Mesendoderm (in vitro differentiated cells): ENCODE measurements around the gene UBE2I.

Experiments used
- DNase-seq: peaks from one replicate; pipeline ENCODE4 v3.0.0; 2013
- H2AK5ac ChIP-seq: 2 replicates; pipeline ENCODE4 v1.6.1; 2013; ENCODE audit warnings: low read length, inconsistent platforms
- H2BK120ac ChIP-seq: 2 replicates; pipeline ENCODE4 v1.6.1; 2013; ENCODE audit warnings: low read depth, mild to moderate bottlenecking, low read length, moderate library complexity, mixed read lengths
- H2BK15ac ChIP-seq: replicated peaks from 2 replicates; pipeline ENCODE4 v1.6.1; 2013; ENCODE audit warnings: low read depth, mild to moderate bottlenecking, moderate library complexity
- H2BK5ac ChIP-seq: 2 replicates; pipeline ENCODE4 v1.6.1; 2013; ENCODE audit warnings: low read length, inconsistent platforms
- H3K18ac ChIP-seq: 2 replicates; pipeline ENCODE4 v1.6.1; 2013; ENCODE audit warnings: mild to moderate bottlenecking, low read length, mixed read lengths
- H3K23ac ChIP-seq: one replicate; pipeline ENCODE4 v1.6.1; 2013; ENCODE audit warnings: low read length
- H3K27ac ChIP-seq: 2 replicates; pipeline ENCODE4 v1.5.1; 2013; ENCODE audit warnings: low read depth, mild to moderate bottlenecking, inconsistent platforms, low read length, moderate library complexity
- H3K27me3 ChIP-seq: 2 replicates; pipeline ENCODE4 v1.6.1; 2013; ENCODE audit warnings: low read length, control low read depth, mild to moderate bottlenecking, inconsistent platforms; ENCODE audit not compliant: insufficient read depth, poor library complexity
- H3K36me3 ChIP-seq: 2 replicates; pipeline ENCODE4 v1.6.1; 2013; ENCODE audit warnings: low read length, inconsistent platforms; ENCODE audit not compliant: control insufficient read depth, insufficient read depth
- H3K4ac ChIP-seq: one replicate; pipeline ENCODE4 v1.6.1; 2013; ENCODE audit warnings: low read depth, mild to moderate bottlenecking, low read length, moderate library complexity
- H3K4me1 ChIP-seq: 2 replicates; pipeline ENCODE4 v1.6.1; 2013; ENCODE audit warnings: low read depth, low read length, inconsistent platforms; ENCODE audit not compliant: control insufficient read depth
- H3K4me2 ChIP-seq: 2 replicates; pipeline ENCODE4 v1.6.1; 2013; ENCODE audit warnings: low read length
- H3K4me3 ChIP-seq: 2 replicates; pipeline ENCODE4 v1.5.1; 2013; ENCODE audit warnings: mild to moderate bottlenecking, low read length
- H3K56ac ChIP-seq: one replicate; pipeline ENCODE4 v1.6.1; 2013; ENCODE audit warnings: low read length
- H3K79me1 ChIP-seq: 2 replicates; pipeline ENCODE4 v1.6.1; 2013; ENCODE audit warnings: low read length, inconsistent platforms
- H3K79me2 ChIP-seq: 2 replicates; pipeline ENCODE4 v1.6.1; 2013; ENCODE audit warnings: mild to moderate bottlenecking, low read length; ENCODE audit not compliant: control insufficient read depth, insufficient read depth
- H3K9ac ChIP-seq: 2 replicates; pipeline ENCODE4 v1.6.1; 2013; ENCODE audit warnings: low read length, inconsistent platforms
- H4K5ac ChIP-seq: one replicate; pipeline ENCODE4 v1.6.1; 2013; ENCODE audit warnings: low read length
- H4K8ac ChIP-seq: one replicate; pipeline ENCODE4 v1.6.1; 2013; ENCODE audit warnings: low read depth, mild to moderate bottlenecking, control low read depth, low read length, moderate library complexity
- WGBS: extraction: QIAGEN DNeasy Blood & Tissue Kit; methylation state at CpG from one replicate; pipeline ENCODE4 v1.1.7; 2013; ENCODE audit warnings: low lambda C conversion rate, missing lambda C conversion rate; ENCODE audit not compliant: insufficient coverage; ENCODE audit errors: extremely low coverage; 5-methylcytosine and 5-hydroxymethylcytosine counted together

UBE2I gene

DNA sequence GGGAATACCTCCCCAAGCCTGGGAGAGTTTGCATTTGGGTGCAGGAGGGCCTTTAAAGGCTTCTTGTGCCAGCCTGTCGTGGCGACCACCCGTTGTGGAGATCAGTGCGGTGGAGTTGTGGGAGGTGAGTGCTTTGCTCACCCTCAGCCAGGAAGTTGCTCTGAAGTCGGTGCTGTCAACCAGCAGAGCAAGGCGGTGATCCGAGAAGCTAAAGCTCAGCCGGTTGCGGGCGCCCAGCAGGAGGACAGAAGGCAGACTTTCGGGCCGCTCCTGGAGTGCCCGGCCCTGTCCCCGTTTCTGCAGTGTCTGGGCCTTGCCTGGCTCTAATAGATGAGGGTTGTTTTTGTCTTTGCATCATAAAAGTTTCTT lies 1.4 kb downstream of the UBE2I start:
- Histone ChIP-seq H4K5ac (no peak overlapping the region), H3K4me3 (peak overlapping the region; percentile 90), H3K4ac (no peak overlapping the region), H3K23ac (no peak overlapping the region), H3K9ac (peak overlapping the region; percentile 79), H2AK5ac (no peak overlapping the region), H3K27ac (no peak overlapping the region), H3K79me2 (peaks cover 56% of the 10 kb centered on the region), H3K36me3 (peaks cover 6% of the 10 kb centered on the region), H3K79me1 (peaks cover 6% of the 10 kb centered on the region), H3K18ac (no peak overlapping the region), H3K27me3 (no peaks in the 10 kb centered on the region), H3K4me1 (peaks cover 6% of the 10 kb centered on the region), H3K56ac (peak overlapping the region; percentile 94), H4K8ac (no peak overlapping the region), H3K4me2 (peak overlapping the region; percentile 98), H2BK15ac (no peak overlapping the region), H2BK120ac (no peak overlapping the region), H2BK5ac (no peak overlapping the region)
- WGBS: no CpG with 5 or more reads among the region's 14 CpGs
- no peak for DNase-seq

DNA sequence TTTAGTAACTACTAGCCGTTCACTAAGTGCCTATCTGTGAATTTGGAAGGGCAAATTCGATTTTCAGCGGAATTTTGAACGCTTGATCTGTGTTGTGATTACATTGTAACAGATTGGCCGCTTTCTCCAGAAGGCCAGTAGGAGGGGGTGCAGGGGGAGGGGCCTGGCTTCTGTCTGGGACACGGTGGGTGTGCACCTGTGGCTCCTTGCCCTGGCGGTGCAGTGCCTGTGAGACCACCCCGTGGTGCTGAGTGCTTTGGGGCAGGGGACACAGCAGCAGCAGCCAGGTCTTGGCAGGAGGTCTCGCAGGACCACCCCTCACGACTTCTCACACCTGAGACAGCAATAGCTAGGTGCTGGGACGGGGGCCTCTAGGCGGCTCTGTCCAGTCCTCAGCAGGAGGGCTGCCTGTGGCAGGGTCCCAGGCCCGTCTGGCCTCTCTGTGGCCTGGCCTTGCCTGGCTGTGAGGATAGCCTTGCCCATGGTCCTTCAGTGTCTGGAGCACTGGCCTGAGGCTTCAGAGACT lies 1.8 kb downstream of the UBE2I start:
- no peak overlapping the region for H3K4ac ChIP-seq
- no peak overlapping the region for H3K27ac ChIP-seq
- peak overlapping the region; percentile 79 for H3K9ac ChIP-seq
- H3K36me3 ChIP-seq: peaks cover 10% of the 10 kb centered on the region
- no peak overlapping the region for H2AK5ac ChIP-seq
- peak overlapping the region; percentile 90 for H3K4me3 ChIP-seq
- peak overlapping the region; percentile 98 for H3K4me2 ChIP-seq
- H2BK5ac ChIP-seq: no peak overlapping the region
- peak overlapping the region; percentile 94 for H3K56ac ChIP-seq
- H3K23ac ChIP-seq: peak overlapping the region; percentile 89
- peaks cover 6% of the 10 kb centered on the region for H3K4me1 ChIP-seq
- H3K18ac ChIP-seq: no peak overlapping the region
- DNase-seq: no peak
- H3K79me1 ChIP-seq: peaks cover 11% of the 10 kb centered on the region
- H2BK120ac ChIP-seq: no peak overlapping the region
- H3K79me2 ChIP-seq: peaks cover 60% of the 10 kb centered on the region
- H2BK15ac ChIP-seq: no peak overlapping the region
- H4K8ac ChIP-seq: no peak overlapping the region
- H3K27me3 ChIP-seq: no peaks in the 10 kb centered on the region
- no CpG with 5 or more reads among the region's 13 CpGs for WGBS
- no peak overlapping the region for H4K5ac ChIP-seq

DNA sequence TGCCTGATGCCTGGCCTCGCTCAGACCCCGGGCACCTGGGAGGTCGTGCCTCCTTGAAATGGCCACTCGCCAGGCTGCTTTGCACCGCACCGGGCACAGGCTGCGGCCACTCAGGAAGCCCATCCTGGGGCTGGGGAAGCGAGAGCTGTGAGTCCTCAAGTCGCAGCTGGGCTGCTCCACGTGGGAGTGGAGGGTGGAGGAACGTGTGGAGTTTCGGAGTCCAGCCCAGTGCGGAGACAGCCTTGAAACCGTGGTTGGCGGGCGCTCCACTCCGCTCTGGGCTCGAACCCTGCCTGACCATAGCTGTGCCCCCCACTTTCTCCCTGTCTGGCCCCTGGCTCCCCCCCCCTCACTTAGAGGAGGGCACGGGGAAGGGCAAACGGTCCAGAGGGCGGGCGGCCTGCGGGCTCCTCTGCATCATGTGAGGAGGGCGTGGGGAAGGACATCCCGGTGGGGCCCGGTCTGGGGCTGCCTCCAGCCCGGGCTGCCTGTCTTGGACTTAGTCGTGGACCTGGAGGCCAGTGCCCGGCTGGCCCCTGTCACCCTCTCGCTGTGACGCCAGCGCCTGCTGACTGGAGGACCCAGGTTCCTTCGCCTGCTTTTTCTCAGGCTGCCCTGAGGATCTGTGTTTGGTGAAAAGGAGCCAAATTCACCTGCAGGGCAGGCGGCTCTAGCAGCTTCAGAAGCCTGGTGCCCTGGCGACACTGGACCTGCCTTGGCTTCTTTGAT lies 2.5 kb downstream of the UBE2I start:
- no peak overlapping the region for H3K4ac ChIP-seq
- H3K36me3 ChIP-seq: peaks cover 11% of the 10 kb centered on the region
- no peak overlapping the region for H3K4me2 ChIP-seq

DNA sequence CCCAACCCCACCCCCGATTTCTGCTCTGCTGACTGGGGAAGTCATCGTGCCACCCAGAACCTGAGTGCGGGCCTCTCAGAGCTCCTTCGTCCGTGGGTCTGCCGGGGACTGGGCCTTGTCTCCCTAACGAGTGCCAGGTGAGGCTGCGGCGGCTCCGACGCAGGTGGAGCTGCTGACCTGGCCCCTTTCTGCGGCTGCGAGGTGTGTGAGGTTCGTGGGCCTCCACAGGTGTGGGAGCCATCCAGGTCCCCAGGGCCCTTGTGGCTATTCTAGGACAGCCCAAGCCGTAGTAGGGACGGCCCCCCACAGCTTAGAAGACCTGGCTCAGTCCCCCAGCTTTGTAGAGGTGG lies 3.0 kb downstream of the UBE2I start:
- Histone ChIP-seq H2AK5ac (no peak overlapping the region), H3K4me2 (no peak overlapping the region), H2BK5ac (no peak overlapping the region), H2BK120ac (no peak overlapping the region), H4K8ac (no peak overlapping the region), H3K18ac (no peak overlapping the region), H3K79me1 (peaks cover 14% of the 10 kb centered on the region), H3K4me1 (peaks cover 6% of the 10 kb centered on the region), H3K4ac (no peak overlapping the region), H2BK15ac (no peak overlapping the region), H3K79me2 (peaks cover 63% of the 10 kb centered on the region), H3K4me3 (no peak overlapping the region), H4K5ac (no peak overlapping the region), H3K27me3 (no peaks in the 10 kb centered on the region), H3K23ac (no peak overlapping the region), H3K9ac (no peak overlapping the region), H3K27ac (no peak overlapping the region), H3K36me3 (peaks cover 14% of the 10 kb centered on the region), H3K56ac (peak overlapping the region; percentile 25)
- WGBS: no CpG with 5 or more reads among the region's 16 CpGs
- no peak for DNase-seq

More for the DNA sequence above, 2.5 kb downstream of the UBE2I start:
- peaks cover 6% of the 10 kb centered on the region for H3K4me1 ChIP-seq
- no peaks in the 10 kb centered on the region for H3K27me3 ChIP-seq
- no peak overlapping the region for H3K4me3 ChIP-seq
- H3K56ac ChIP-seq: peak overlapping the region; percentile 94
- no peak overlapping the region for H3K27ac ChIP-seq
- no peak for DNase-seq
- H3K18ac ChIP-seq: no peak overlapping the region
- H2BK5ac ChIP-seq: no peak overlapping the region
- H3K9ac ChIP-seq: peak overlapping the region; percentile 79
- H2AK5ac ChIP-seq: no peak overlapping the region
- no peak overlapping the region for H2BK15ac ChIP-seq
- WGBS: no CpG with 5 or more reads among the region's 35 CpGs
- no peak overlapping the region for H4K8ac ChIP-seq
- peaks cover 60% of the 10 kb centered on the region for H3K79me2 ChIP-seq
- peak overlapping the region; percentile 89 for H3K23ac ChIP-seq
- H2BK120ac ChIP-seq: no peak overlapping the region
- H4K5ac ChIP-seq: no peak overlapping the region
- H3K79me1 ChIP-seq: peaks cover 11% of the 10 kb centered on the region

DNA sequence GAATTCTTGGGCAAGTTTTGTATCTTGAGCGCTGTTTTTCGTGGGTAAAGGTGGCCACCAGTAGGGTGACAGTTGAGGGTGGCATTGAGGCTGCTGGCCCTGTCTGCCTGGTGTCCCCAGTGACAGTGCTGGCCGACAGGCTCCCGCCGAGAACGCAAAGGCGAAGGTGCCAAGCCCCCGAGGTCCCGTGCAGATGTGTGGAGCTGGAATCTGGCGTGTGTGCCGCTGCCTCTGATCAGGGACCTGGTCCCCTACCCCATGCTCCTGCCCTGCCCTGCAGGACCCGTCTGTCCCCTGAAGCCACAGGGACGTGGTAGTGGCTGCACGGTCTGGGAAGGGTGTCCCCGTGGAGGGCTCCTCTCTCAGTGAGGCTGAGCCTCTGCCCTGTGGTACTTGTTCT lies 3.5 kb downstream of the UBE2I start:
- Histone ChIP-seq H2AK5ac (no peak overlapping the region), H3K23ac (no peak overlapping the region), H2BK15ac (no peak overlapping the region), H3K27ac (no peak overlapping the region), H2BK5ac (no peak overlapping the region), H3K4ac (no peak overlapping the region), H3K4me1 (peaks cover 6% of the 10 kb centered on the region), H3K79me1 (peaks cover 19% of the 10 kb centered on the region), H2BK120ac (no peak overlapping the region), H3K56ac (no peak overlapping the region), H3K36me3 (peaks cover 18% of the 10 kb centered on the region), H3K79me2 (peaks cover 63% of the 10 kb centered on the region), H4K8ac (no peak overlapping the region), H3K4me2 (no peak overlapping the region), H3K9ac (no peak overlapping the region), H3K27me3 (no peaks in the 10 kb centered on the region), H3K4me3 (no peak overlapping the region), H3K18ac (no peak overlapping the region), H4K5ac (no peak overlapping the region)
- WGBS: no CpG with 5 or more reads among the region's 15 CpGs
- DNase-seq: no peak
